ENCODE measurements around the gene SEC16B. TPM values are rescaled to one million over a fixed set of nuclear protein-coding genes. Genes with fewer than 3 reads are reported as not detected.
"Not testable (repeated sequence)": the region's sequence is repeated elsewhere in the genome, so short reads cannot be mapped to it uniquely, and the experiment has no call there.

Gene SEC16B
- total and polyA plus RNA-seq, 2 of the 13 experiments (the other 11 are each of a cell fraction or from before 2014, with no cell fraction given), result 4.6 to 5.8 TPM

DNA sequence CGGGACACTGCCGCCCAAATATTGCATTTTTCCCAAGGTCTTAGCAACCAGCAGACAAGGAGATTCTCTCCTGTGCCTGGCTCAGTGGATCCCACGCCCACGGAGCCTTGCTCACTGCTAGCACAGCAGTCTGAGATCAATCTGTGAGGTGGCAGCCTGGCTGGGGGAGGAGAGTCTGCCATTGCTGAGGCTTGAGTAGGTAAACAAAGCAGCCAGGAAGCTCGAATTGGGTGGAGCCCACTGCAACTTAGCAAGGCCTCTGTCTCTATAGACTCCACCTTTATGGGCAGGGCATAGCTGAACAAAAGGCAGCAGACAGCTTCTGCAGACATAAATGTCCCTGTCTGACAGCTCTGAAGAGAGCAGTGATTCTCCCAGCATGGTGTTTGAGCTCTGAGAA, 16.4 kb upstream of the SEC16B start:
- in situ Hi-C loops (cut with HindIII; ENCODE audit: extremely low pct_ligation_motif_present, low pct_unique_long_range_greater_than_20kb); CTCF ChIA-PET (ENCODE audit: low intra/inter-chr PET ratio, low total read pairs); BruUV-seq (replicated peaks); H4K20me1 ChIP-seq (ENCODE audit: insufficient read depth, low read length); FAIRE-seq; H3K36me3 ChIP-seq (replicated peaks in 1 of 2; ENCODE audit: control insufficient read depth in 1 of 2, insufficient read depth in 2 of 2, low read length in 2 of 2); intact Hi-C loops (cut with micrococcal nuclease; ENCODE audit: unreplicated experiment); H3K79me2 ChIP-seq (ENCODE audit: insufficient read depth, low read length); H3K27ac ChIP-seq (ENCODE audit: extremely low read length, insufficient read depth, low read length); H3K9me3 ChIP-seq (ENCODE audit: low read length); H3K27me3 ChIP-seq (ENCODE audit: control insufficient read depth in 1 of 2, insufficient read depth in 2 of 2, low read length in 2 of 2); TF ChIP-seq SOX6, FOXA1 (IDR thresholded peaks at IDR 0.05): not testable (repeated sequence)
- H3K4me3 ChIP-seq (replicated peaks in 1 of 3; ENCODE audit: insufficient read depth in 1 of 3, low read depth in 2 of 3, low read length in 3 of 3), result peak overlapping the region in 2 of 3 experiments; percentile 13 to 38; a peak in 2 of 6 replicates
- 20% methylated on average over 3 of the region's 5 CpGs for WGBS (ENCODE audit: low lambda C conversion rate)
- H3K4me1 ChIP-seq (ENCODE audit: insufficient read depth, low read length), result peaks cover 14% of the 10 kb centered on the region
- peak overlapping the region; percentile 73 for H3K4me2 ChIP-seq (ENCODE audit: low read depth, low read length)
- H3K9ac ChIP-seq (ENCODE audit: insufficient read depth, low read depth, low read length), result peak overlapping the region; percentile 14; the same call in 1 of the 2 replicates
- peak; percentile 70 for DNase-seq (ENCODE audit: low spot score)
- peak; percentile 96 for ATAC-seq
- H2AFZ ChIP-seq (ENCODE audit: low read length), result peak overlapping the region; percentile 42
- POLR2A ChIA-PET, result interaction anchor here (0.7 to 2.0 kb wide), 9 partner anchors 9 to 52 kb away, joined by 3 to 16 read pairs (median 5); partner anchors contain the start of gene SEC16B
- TF ChIP-seq ZBTB38 (CRISPR knock-in tag; IDR thresholded peaks at IDR 0.05) (0 out of 2 replicates have a peak, but pooled peaks have one; percentile 14), SOX6 (CRISPR knock-in tag; IDR thresholded peaks at IDR 0.05) (peak; percentile 39; the same call in 1 of the 2 replicates), FOXA3 (CRISPR knock-in tag; IDR thresholded peaks at IDR 0.05) (peak; percentile 63), ZFX (CRISPR knock-in tag; IDR thresholded peaks at IDR 0.05; ENCODE audit: low read depth) (peak; percentile 22; the same call in 1 of the 2 replicates), SALL1 (CRISPR knock-in tag; IDR thresholded peaks at IDR 0.05) (peak; percentile 63; the same call in 1 of the 2 replicates), POLR2G (IDR thresholded peaks at IDR 0.05; ENCODE audit: low read depth, low read length) (peak; percentile 40; the same call in 1 of the 2 replicates), ZNF501 (CRISPR knock-in tag; IDR thresholded peaks at IDR 0.05) (0 out of 2 replicates have a peak, but pooled peaks have one; percentile 31), FOXA1 (CRISPR knock-in tag; IDR thresholded peaks at IDR 0.05) (peak; percentile 60), SAP130 (CRISPR knock-in tag; IDR thresholded peaks at IDR 0.05; ENCODE audit: low read depth) (peak; percentile 31; the same call in 1 of the 2 replicates), POGZ (CRISPR knock-in tag; IDR thresholded peaks at IDR 0.05) (peak; percentile 48; the same call in 1 of the 2 replicates), TAF1 (CRISPR knock-in tag; IDR thresholded peaks at IDR 0.05) (0 out of 2 replicates have a peak, but pooled peaks have one; percentile 30), ZNF292 (CRISPR knock-in tag; IDR thresholded peaks at IDR 0.05; ENCODE audit: borderline replicate concordance, low read depth) (peak; percentile 67; the same call in 1 of the 2 replicates), ZNF644 (CRISPR knock-in tag; IDR thresholded peaks at IDR 0.05; ENCODE audit: low read depth) (0 out of 2 replicates have a peak, but pooled peaks have one; percentile 10), ZNF792 (CRISPR knock-in tag; IDR thresholded peaks at IDR 0.05) (0 out of 2 replicates have a peak, but pooled peaks have one; percentile 45)
- TF ChIP-seq, protein P1, sequence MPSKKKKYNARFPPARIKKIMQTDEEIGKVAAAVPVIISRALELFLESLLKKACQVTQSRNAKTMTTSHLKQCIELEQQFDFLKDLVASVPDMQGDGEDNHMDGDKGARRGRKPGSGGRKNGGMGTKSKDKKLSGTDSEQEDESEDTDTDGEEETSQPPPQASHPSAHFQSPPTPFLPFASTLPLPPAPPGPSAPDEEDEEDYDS (CRISPR knock-in tag; IDR thresholded peaks at IDR 0.05), result peak; percentile 73; the same call in 1 of the 2 replicates
- TF ChIP-seq, protein P2, sequence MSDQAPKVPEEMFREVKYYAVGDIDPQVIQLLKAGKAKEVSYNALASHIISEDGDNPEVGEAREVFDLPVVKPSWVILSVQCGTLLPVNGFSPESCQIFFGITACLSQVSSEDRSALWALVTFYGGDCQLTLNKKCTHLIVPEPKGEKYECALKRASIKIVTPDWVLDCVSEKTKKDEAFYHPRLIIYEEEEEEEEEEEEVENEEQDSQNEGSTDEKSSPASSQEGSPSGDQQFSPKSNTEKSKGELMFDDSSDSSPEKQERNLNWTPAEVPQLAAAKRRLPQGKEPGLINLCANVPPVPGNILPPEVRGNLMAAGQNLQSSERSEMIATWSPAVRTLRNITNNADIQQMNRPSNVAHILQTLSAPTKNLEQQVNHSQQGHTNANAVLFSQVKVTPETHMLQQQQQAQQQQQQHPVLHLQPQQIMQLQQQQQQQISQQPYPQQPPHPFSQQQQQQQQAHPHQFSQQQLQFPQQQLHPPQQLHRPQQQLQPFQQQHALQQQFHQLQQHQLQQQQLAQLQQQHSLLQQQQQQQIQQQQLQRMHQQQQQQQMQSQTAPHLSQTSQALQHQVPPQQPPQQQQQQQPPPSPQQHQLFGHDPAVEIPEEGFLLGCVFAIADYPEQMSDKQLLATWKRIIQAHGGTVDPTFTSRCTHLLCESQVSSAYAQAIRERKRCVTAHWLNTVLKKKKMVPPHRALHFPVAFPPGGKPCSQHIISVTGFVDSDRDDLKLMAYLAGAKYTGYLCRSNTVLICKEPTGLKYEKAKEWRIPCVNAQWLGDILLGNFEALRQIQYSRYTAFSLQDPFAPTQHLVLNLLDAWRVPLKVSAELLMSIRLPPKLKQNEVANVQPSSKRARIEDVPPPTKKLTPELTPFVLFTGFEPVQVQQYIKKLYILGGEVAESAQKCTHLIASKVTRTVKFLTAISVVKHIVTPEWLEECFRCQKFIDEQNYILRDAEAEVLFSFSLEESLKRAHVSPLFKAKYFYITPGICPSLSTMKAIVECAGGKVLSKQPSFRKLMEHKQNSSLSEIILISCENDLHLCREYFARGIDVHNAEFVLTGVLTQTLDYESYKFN (CRISPR knock-in tag; conservative IDR thresholded peaks at IDR 0.05), result 0 out of 2 replicates have a peak, but pooled peaks have one; percentile 27
- TF ChIP-seq, protein P3, sequence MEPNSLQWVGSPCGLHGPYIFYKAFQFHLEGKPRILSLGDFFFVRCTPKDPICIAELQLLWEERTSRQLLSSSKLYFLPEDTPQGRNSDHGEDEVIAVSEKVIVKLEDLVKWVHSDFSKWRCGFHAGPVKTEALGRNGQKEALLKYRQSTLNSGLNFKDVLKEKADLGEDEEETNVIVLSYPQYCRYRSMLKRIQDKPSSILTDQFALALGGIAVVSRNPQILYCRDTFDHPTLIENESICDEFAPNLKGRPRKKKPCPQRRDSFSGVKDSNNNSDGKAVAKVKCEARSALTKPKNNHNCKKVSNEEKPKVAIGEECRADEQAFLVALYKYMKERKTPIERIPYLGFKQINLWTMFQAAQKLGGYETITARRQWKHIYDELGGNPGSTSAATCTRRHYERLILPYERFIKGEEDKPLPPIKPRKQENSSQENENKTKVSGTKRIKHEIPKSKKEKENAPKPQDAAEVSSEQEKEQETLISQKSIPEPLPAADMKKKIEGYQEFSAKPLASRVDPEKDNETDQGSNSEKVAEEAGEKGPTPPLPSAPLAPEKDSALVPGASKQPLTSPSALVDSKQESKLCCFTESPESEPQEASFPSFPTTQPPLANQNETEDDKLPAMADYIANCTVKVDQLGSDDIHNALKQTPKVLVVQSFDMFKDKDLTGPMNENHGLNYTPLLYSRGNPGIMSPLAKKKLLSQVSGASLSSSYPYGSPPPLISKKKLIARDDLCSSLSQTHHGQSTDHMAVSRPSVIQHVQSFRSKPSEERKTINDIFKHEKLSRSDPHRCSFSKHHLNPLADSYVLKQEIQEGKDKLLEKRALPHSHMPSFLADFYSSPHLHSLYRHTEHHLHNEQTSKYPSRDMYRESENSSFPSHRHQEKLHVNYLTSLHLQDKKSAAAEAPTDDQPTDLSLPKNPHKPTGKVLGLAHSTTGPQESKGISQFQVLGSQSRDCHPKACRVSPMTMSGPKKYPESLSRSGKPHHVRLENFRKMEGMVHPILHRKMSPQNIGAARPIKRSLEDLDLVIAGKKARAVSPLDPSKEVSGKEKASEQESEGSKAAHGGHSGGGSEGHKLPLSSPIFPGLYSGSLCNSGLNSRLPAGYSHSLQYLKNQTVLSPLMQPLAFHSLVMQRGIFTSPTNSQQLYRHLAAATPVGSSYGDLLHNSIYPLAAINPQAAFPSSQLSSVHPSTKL (CRISPR knock-in tag; IDR thresholded peaks at IDR 0.05), result peak; percentile 46; the same call in 1 of the 2 replicates

Measured in HepG2 (cell line).